Glutamatergic neuron (in vitro differentiated cells): ENCODE results near the gene TEDC2. TPM values are rescaled to one million over a fixed set of nuclear protein-coding genes. Genes with fewer than 3 reads are reported as not detected.

Experiments used
- DNase-seq: peaks from one replicate; pipeline ENCODE4 v3.0.0; 2022
- H3K27ac Mint-ChIP-seq: one replicate; pipeline ENCODE4 v1.8.0; 2020; ENCODE audit warnings: mild to moderate bottlenecking, mixed read lengths, inconsistent platforms; ENCODE audit not compliant: unreplicated experiment
- H3K27me3 Mint-ChIP-seq: one replicate; pipeline ENCODE4 v1.8.0; 2020; ENCODE audit warnings: mild to moderate bottlenecking, moderate library complexity, mixed read lengths, inconsistent platforms; ENCODE audit not compliant: unreplicated experiment
- H3K36me3 Mint-ChIP-seq: one replicate; pipeline ENCODE4 v1.8.0; 2020; ENCODE audit warnings: mild to moderate bottlenecking, mixed read lengths, inconsistent platforms; ENCODE audit not compliant: unreplicated experiment
- H3K4me1 Mint-ChIP-seq: one replicate; pipeline ENCODE4 v1.8.0; 2020; ENCODE audit warnings: mild to moderate bottlenecking, low read depth, mixed read lengths, inconsistent platforms; ENCODE audit not compliant: unreplicated experiment
- H3K4me3 Mint-ChIP-seq: one replicate; pipeline ENCODE4 v1.8.0; 2020; ENCODE audit warnings: mild to moderate bottlenecking, mixed read lengths, inconsistent platforms; ENCODE audit not compliant: unreplicated experiment
- H3K9me3 Mint-ChIP-seq: one replicate; pipeline ENCODE4 v1.8.0; 2020; ENCODE audit warnings: mild to moderate bottlenecking, moderate library complexity, mixed read lengths, inconsistent platforms; ENCODE audit not compliant: unreplicated experiment
- CTCF ChIP-seq: fragments of 200-600 bp; sonication (generic); IDR thresholded peaks from one replicate; pipeline ENCODE4 v1.5.0; 2021; ENCODE audit not compliant: partially characterized antibody, unreplicated experiment
- microRNA-seq: library from miRNA; unstranded; fragments of <30 nt; microRNA quantifications from one replicate; pipeline ENCODE4, GENCODE V29; 2020; ENCODE audit not compliant: unreplicated experiment
- total RNA-seq: library from RNA; stranded (reverse); fragmentation: NEBNext Ultra II Directional; extraction: Animal tissue kit (Norgen Biotek cat#: 25700); gene quantifications from one replicate; pipeline ENCODE4 v1.2.1, GENCODE V29; 2021; ENCODE audit not compliant: unreplicated experiment

TEDC2 gene
- total RNA-seq, 1 donor from 2014 or later: 21.1 TPM

GRCh38 chr16:2511996-2512734, 52.3 kb downstream of the TEDC2 start:
- peak overlapping the region; percentile 92 for H3K27ac Mint-ChIP-seq
- peaks cover 24% of the 10 kb centered on the region for H3K27me3 Mint-ChIP-seq
- peaks cover 13% of the 10 kb centered on the region for H3K4me1 Mint-ChIP-seq
- H3K4me3 Mint-ChIP-seq: peak overlapping the region; percentile 74
- peaks cover 25% of the 10 kb centered on the region for H3K9me3 Mint-ChIP-seq
- DNase-seq: no peak
- no peaks in the 10 kb centered on the region for H3K36me3 Mint-ChIP-seq
- no peak for TF ChIP-seq CTCF

GRCh38 chr16:2512735-2513404, 53.0 kb downstream of the TEDC2 start:
- H3K4me3 Mint-ChIP-seq: peak overlapping the region; percentile 86
- H3K9me3 Mint-ChIP-seq: peaks cover 25% of the 10 kb centered on the region
- H3K36me3 Mint-ChIP-seq: no peaks in the 10 kb centered on the region
- H3K4me1 Mint-ChIP-seq: peaks cover 17% of the 10 kb centered on the region
- no peak for TF ChIP-seq CTCF
- peak; percentile 50 for DNase-seq
- peaks cover 27% of the 10 kb centered on the region for H3K27me3 Mint-ChIP-seq
- H3K27ac Mint-ChIP-seq: peak overlapping the region; percentile 92

- H3K27ac Mint-ChIP-seq: peak within 1 kb of the TSS; percentile 92
- H3K27me3 Mint-ChIP-seq: peaks cover 27% of the 10 kb centered on the region
- no peaks in the 10 kb centered on the region for H3K36me3 Mint-ChIP-seq
- DNase-seq: peak; percentile 91
- peaks cover 25% of the 10 kb centered on the region for H3K9me3 Mint-ChIP-seq
- H3K4me3 Mint-ChIP-seq: peak within 1 kb of the TSS; percentile 90
- no peak for TF ChIP-seq CTCF
- H3K4me1 Mint-ChIP-seq: peaks cover 18% of the 10 kb centered on the region
Observed at GRCh38 chr16:2513405-2514332, 53.8 kb downstream of the TEDC2 start, which contains the start of gene ATP6V0C. Gene ATP6V0C, plus strand, starts transcription at chr16:2513952. Its CDS starts 152 bp downstream, at chr16:2514104.

Small RNA genes within 50 kb of the gene (microRNA-seq; reads per million reads assigned to microRNA genes)
- gene MIR6767 (not detected), gene MIR6768 (2.3 reads per million, percentile 16 among the genes with 10 or more reads in this experiment)

Other genes with a start within 250 kb of the TEDC2 start
- gene BRICD5, start 249.2 kb upstream of the TEDC2 start, total RNA-seq: 30.2 TPM
- 33.9 TPM for gene PGP, start 245.3 kb upstream of the TEDC2 start, total RNA-seq
- gene E4F1, start 236.5 kb upstream of the TEDC2 start, total RNA-seq: 53.4 TPM
- gene DNASE1L2, start 223.7 kb upstream of the TEDC2 start, total RNA-seq: 3.4 TPM
- gene ECI1, start 208.5 kb upstream of the TEDC2 start, total RNA-seq: 50.9 TPM
- gene RNPS1, start 192.0 kb upstream of the TEDC2 start, total RNA-seq: 220 TPM
- gene ABCA3, start 119.4 kb upstream of the TEDC2 start, total RNA-seq: 110 TPM
- gene CCNF, start 30.7 kb upstream of the TEDC2 start, total RNA-seq: 26.4 TPM
- gene NTN3, start 11.2 kb downstream of the TEDC2 start, total RNA-seq: 5.4 TPM
- gene TBC1D24, start 15.0 kb downstream of the TEDC2 start, total RNA-seq: 58.4 TPM
- 274 TPM for gene ATP6V0C, start 53.8 kb downstream of the TEDC2 start, total RNA-seq
- 61.0 TPM for gene AMDHD2, start 60.3 kb downstream of the TEDC2 start, total RNA-seq
- gene CEMP1, start 71.3 kb downstream of the TEDC2 start, total RNA-seq: not detected
- 113 TPM for gene PDPK1, start 77.9 kb downstream of the TEDC2 start, total RNA-seq
- gene KCTD5, start 222.4 kb downstream of the TEDC2 start, total RNA-seq: 41.2 TPM